Measurements from ENCODE around the gene RSAD2. TPM values are rescaled to one million over a fixed set of nuclear protein-coding genes. Genes with fewer than 3 reads are reported as not detected.

The RSAD2 gene
- total and polyA plus RNA-seq, 9 of the 15 experiments (the other 6 are each of a cell fraction or from before 2014, with no cell fraction given) = 0.15 to 1.4 (median 0.28) TPM

DNA sequence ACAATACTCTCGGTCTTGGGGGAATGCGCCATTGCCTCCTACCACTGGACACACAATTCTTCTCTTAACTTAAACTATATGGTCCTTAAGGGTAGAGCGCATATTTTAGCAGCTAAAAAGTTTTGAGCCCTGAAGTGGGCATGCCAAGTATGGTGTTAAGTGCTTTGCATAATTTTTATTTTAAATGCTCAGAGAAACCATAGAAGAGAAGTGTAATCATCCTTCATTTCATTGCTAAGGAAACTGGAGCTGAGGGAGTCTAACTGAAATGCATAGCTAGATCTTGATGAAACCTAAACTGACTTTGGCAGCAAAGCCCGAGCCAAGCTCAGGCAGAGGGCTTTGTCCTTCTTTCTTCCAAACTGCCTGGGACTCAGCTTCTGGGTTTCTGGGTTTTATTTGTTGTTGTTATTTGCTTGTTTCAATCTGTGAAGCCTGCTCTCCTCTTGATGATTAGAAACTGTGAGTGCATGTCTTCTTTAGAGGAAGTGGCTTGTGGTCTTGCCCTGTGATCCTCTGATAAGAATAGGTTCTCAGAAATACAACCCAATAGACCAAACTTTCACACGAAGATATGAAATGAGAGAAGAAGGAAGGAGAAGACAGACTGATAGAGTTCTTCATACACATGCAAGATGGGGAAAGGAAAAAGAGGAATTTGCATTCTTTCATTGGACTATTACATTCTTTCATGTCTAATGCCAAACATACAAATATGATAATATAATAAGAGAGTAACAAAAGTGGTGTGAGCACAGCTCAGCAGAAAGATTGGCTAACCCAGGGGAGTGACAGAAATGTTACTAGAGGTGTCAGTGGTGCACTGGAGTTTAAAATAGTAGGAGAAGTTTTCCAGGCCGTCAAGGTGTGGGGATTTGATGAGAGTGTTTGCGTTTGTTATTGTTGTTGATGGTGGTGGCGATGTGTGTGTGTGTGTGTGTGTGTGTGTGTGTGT lies 32.1 kb downstream of the RSAD2 start (continued):
- TF ChIP-seq NR2F6 (CRISPR knock-in tag; IDR thresholded peaks at IDR 0.05) (no peak), TAL1 (IDR thresholded peaks at IDR 0.05) (peak; percentile 95), ARHGAP35 (IDR thresholded peaks at IDR 0.05; ENCODE audit: partially characterized antibody) (peak; percentile 71), TFE3 (CRISPR knock-in tag; IDR thresholded peaks at IDR 0.05) (no peak), GABPA (tag; conservative IDR thresholded peaks at IDR 0.05; ENCODE audit: low read depth) (peak; percentile 60), ESRRB (CRISPR knock-in tag; IDR thresholded peaks at IDR 0.05; ENCODE audit: borderline replicate concordance) (no peak), ATF3 (IDR thresholded peaks at IDR 0.05) (peak; percentile 49; the same call in 1 of the 2 replicates), ATF3 (CRISPR knock-in tag; conservative IDR thresholded peaks at IDR 0.05) (no peak), JUNB (CRISPR knock-in tag; conservative IDR thresholded peaks at IDR 0.05) (no peak), NR2C2 (CRISPR knock-in tag; IDR thresholded peaks at IDR 0.05) (no peak), NR2C2 (tag; IDR thresholded peaks at IDR 0.05) (no peak), ELF4 (CRISPR knock-in tag; IDR thresholded peaks at IDR 0.05) (peak; percentile 45; the same call in 1 of the 2 replicates), MEF2A (IDR thresholded peaks at IDR 0.05; ENCODE audit: control insufficient read depth, low read depth, low read length) (no peak), ZNF696 (CRISPR knock-in tag; conservative IDR thresholded peaks at IDR 0.05) (no peak), MCM5 (IDR thresholded peaks at IDR 0.05; ENCODE audit: low read depth) (no peak), THRAP3 (IDR thresholded peaks at IDR 0.05; ENCODE audit: borderline replicate concordance) (no peak)
- TF ChIP-seq, protein P1, sequence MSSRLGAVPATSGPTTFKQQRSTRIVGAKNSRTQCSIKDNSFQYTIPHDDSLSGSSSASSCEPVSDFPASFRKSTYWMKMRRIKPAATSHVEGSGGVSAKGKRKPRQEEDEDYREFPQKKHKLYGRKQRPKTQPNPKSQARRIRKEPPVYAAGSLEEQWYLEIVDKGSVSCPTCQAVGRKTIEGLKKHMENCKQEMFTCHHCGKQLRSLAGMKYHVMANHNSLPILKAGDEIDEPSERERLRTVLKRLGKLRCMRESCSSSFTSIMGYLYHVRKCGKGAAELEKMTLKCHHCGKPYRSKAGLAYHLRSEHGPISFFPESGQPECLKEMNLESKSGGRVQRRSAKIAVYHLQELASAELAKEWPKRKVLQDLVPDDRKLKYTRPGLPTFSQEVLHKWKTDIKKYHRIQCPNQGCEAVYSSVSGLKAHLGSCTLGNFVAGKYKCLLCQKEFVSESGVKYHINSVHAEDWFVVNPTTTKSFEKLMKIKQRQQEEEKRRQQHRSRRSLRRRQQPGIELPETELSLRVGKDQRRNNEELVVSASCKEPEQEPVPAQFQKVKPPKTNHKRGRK (tag; IDR thresholded peaks at IDR 0.05) = no peak
- TF ChIP-seq, protein P2, sequence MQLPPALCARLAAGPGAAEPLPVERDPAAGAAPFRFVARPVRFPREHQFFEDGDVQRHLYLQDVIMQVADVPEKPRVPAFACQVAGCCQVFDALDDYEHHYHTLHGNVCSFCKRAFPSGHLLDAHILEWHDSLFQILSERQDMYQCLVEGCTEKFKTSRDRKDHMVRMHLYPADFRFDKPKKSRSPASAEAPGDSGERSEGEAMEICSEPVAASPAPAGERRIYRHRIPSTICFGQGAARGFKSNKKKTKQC (CRISPR knock-in tag; IDR thresholded peaks at IDR 0.05) = no peak
- TF ChIP-seq, protein P3, sequence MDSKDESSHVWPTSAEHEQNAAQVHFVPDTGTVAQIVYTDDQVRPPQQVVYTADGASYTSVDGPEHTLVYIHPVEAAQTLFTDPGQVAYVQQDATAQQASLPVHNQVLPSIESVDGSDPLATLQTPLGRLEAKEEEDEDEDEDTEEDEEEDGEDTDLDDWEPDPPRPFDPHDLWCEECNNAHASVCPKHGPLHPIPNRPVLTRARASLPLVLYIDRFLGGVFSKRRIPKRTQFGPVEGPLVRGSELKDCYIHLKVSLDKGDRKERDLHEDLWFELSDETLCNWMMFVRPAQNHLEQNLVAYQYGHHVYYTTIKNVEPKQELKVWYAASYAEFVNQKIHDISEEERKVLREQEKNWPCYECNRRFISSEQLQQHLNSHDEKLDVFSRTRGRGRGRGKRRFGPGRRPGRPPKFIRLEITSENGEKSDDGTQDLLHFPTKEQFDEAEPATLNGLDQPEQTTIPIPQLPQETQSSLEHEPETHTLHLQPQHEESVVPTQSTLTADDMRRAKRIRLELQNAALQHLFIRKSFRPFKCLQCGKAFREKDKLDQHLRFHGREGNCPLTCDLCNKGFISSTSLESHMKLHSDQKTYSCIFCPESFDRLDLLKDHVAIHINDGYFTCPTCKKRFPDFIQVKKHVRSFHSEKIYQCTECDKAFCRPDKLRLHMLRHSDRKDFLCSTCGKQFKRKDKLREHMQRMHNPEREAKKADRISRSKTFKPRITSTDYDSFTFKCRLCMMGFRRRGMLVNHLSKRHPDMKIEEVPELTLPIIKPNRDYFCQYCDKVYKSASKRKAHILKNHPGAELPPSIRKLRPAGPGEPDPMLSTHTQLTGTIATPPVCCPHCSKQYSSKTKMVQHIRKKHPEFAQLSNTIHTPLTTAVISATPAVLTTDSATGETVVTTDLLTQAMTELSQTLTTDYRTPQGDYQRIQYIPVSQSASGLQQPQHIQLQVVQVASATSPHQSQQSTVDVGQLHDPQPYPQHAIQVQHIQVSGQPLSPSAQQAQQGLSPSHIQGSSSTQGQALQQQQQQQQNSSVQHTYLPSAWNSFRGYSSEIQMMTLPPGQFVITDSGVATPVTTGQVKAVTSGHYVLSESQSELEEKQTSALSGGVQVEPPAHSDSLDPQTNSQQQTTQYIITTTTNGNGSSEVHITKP (IDR thresholded peaks at IDR 0.05; ENCODE audit: partially characterized antibody) = no peak
